GM18499 (cell line): ENCODE measurements around the gene CYP2U1.
"Not testable (repeated sequence)": the region's sequence is repeated elsewhere in the genome, so short reads cannot be mapped to it uniquely, and the experiment has no call there.

Experiments
- ATAC-seq: cut with Tn5 transposase; IDR thresholded peaks from one replicate; pipeline ENCODE4 v1.9.1; 2021; ENCODE audit warnings: moderate number of reproducible peaks; ENCODE audit not compliant: insufficient read depth, unreplicated experiment

CYP2U1 gene

DNA sequence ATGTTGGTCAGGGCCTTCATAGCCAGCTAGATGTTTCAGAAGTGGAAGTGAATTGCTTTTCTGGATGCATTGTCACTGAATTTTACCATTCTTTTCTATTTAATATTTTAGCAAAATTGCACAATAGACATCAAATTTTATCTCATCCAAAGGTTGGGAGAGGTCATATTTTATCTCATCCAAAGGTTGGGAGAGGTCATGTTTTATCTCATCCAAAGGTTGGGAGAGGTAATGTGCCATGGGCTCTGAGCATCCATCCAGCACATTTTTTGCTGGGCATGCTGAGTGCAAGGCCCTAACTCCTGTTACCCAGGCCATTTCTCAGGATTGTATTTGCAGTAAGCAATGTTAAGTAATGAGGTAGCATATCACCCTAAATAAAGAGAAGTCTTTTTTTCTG is 14.7 kb upstream of the CYP2U1 start:
- no peak for ATAC-seq

- no peak for ATAC-seq
These were observed 13.8 kb upstream of the CYP2U1 start for GRCh38 chr4:107917500-107917899.

- ATAC-seq: no peak
These were observed 8.6 kb upstream of the CYP2U1 start for GRCh38 chr4:107922486-107923473.

DNA sequence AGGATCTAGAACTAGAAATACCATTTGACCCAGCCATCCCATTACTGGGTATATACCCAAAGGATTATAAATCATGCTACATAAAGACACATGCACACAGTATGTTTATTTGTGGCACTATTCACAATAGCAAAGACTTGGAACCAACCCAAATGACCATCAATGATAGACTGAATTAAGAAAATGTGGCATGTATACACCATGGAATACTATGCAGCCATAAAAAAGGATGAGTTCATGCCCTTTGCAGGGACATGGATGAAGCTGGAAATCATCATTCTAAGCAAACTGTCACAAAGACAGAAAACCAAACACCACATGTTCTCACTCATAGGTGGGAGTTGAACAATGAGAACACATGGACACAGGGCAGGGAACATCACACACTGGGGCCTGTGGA is 5.6 kb upstream of the CYP2U1 start:
- ATAC-seq: not testable (repeated sequence)

GRCh38 chr4:107926875-107927274 is 4.5 kb upstream of the CYP2U1 start:
- not testable (repeated sequence) for ATAC-seq

DNA sequence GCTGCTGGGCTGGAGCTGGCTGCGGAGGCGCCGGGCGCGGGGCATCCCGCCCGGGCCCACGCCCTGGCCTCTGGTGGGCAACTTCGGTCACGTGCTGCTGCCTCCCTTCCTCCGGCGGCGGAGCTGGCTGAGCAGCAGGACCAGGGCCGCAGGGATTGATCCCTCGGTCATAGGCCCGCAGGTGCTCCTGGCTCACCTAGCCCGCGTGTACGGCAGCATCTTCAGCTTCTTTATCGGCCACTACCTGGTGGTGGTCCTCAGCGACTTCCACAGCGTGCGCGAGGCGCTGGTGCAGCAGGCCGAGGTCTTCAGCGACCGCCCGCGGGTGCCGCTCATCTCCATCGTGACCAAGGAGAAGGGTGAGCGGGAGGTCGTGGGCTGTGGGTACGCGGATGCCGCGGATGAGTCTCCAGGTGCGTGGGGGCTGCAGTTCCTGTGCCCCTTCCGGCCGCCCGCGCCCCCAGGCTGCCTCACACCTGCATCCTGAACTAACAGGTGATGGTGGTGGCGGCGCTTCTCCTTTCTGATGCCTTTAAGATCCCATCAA is 499 bp downstream of the CYP2U1 start:
- peak; percentile 18 for ATAC-seq

- no peak for ATAC-seq
These were observed 3.9 kb downstream of the CYP2U1 start for GRCh38 chr4:107935246-107935645.

- peak; percentile 49 for ATAC-seq
These were observed 5.7 kb downstream of the CYP2U1 start for GRCh38 chr4:107937040-107937439.

DNA sequence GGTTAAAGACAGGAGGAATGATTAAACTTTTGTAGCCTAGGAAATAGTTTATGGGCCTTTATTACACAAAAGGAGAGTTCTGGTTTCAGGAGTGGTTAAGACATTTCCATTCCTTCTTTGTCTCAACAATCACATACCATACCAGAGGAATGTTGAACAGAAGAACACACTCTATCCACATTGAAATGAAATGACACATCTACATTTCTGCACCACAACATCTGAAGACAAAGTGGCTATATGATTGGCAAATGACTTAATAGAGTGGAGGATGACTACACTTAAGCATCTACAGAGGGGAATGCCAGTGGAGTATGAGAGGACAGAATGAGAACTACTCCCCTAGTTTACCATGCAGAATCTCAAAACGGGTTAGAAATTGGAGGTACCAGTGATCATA is 8.0 kb downstream of the CYP2U1 start:
- no peak for ATAC-seq

- ATAC-seq: no peak
These were observed 14.5 kb downstream of the CYP2U1 start for GRCh38 chr4:107945809-107946208.

DNA sequence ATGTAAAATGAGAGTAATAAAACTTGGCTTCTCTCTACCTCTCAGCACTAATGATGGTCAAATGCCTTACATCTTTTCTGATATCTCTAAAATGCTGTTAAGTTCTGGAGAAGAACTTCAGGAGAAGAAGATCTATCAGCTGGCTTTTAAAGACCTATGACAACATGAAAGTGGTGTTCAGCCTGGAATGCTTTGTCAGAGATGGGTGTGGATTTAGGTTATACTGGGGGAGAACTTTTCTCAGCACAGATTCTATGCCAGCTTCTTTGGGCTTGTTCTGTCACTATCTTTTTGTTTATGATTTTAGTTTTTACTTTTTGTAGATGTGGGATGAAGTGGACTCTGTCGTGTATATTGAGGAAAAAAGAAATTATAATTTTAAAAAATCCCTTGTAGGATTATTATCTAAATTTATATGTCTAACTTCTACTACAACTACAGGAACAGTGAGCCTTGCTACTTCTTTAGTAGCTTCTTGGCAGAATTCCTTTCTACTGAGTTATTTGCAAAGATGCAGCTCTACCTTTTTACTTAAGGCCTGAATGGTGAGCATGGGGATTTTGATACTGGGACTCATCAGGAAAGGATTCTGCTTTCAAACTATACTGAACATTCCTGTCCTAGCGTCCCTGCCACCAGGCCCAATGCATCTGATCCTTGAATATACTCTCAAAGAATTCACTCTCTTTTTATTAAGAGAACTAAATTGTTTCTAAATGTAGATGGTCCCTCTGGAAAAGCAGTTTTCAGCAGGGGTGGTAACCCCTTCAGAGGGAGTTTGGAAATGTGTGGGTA is 19.6 kb downstream of the CYP2U1 start:
- no peak for ATAC-seq

GRCh38 chr4:107951551-107951950 is 20.2 kb downstream of the CYP2U1 start:
- no peak for ATAC-seq

DNA sequence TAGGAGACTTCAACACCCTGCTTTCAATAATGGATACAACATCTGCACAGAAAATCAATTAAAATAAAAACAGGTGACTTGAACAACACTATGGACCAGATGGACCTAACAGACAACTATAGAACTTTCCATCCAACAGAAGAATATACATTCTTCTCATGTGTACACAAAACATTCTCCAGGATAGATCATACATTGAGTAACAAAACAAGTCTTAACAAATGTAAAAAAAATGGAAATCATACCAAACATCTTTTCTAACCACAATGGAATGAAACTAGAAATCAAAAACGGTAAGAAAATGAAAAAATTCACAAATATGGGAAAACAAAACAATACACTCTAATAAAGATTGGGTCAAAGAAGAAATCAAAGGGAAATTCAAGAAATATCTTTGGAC is 24.7 kb downstream of the CYP2U1 start:
- no peak for ATAC-seq

- no peak for ATAC-seq
These were observed 35.6 kb downstream of the CYP2U1 start for GRCh38 chr4:107966903-107967302.

DNA sequence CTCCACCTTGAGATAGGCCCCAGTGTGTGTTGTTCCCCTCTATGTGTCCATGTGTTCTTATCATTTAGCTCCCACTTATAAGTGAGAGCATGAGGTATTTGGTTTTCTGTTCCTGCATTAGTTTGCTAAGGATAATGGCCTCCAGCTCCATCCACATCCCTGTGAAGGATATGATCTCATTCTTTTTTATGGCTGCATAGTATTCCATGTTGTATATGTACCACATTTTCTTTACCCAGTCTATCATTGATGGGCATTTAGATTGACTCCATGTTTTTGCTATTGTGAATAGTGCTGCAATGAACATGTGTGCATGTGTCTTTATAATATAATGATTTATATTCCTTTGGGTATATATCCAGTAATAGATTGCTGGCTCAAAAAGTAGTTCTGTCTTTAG is 36.2 kb downstream of the CYP2U1 start:
- ATAC-seq: not testable (repeated sequence)

GRCh38 chr4:107967921-107968320 is 36.6 kb downstream of the CYP2U1 start:
- not testable (repeated sequence) for ATAC-seq

DNA sequence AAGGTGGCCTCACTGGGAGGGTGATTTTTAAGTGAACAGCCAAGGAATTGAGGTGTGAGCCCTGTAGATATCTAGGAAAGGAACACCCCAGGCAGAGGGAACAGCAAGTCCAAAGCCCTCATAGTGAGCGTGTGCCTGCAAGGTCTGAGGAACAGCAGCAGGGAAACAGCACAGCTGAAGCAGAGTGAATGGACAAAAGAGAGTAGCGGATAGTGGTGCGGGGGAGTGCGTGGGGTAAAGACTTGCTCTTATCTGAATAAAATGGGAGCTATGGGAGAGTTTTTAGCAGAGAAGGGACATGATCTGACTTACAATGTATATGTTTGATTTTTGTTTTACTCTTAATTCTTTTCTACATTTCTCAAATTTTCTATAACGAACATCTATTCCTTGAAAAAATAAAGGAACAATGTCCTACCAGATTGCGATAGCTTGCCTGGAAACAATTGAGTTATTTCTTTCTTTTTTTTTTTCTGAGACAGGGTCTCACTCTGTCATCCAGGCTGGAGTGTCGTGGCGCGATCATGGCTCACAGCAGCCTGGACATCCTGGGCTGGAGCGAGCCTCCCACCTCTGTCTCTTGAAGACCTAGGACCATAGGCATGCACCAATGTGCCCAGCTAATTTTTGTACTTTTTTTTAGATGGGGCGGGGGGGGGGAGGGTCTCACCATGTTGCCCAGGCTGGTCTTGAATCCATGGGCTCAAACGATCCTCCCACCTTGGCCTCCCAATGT is 38.9 kb downstream of the CYP2U1 start:
- ATAC-seq: no peak

DNA sequence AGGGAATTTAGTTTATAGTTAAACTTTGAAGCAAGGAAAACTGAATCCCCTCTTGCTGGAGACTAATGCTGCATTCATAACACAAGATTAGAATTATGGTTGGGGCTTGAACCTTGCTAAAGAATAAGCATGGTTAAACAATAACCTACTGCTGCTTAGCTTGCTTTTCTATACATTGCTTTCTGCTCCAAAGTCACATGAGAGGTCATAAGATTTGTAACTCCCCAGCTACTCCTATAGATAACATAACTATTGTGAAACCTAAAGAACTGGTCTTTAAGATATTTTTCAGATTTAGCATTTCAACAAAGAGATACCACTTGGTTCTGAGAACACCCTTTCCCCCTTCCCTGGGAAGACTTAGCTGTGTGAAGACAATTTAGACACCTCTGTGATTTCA is 41.3 kb downstream of the CYP2U1 start:
- ATAC-seq: no peak

DNA sequence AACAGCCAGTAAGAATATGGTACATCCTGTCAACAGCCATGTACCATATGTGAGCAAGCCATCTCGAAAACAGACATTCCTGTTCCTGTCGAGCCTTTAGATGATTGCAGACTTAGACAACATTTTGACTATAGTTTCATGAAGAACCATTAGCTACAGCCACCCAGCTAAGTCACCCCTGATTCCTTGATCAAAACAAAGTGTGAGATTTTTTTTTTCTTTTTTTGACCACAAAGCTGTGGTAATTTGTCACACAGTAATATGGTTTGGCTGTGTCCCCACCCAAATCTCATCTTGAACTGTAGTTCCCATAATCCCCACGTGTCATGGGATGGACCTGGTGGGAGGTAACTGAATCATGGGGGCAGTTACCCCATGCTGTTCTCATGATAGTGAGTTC is 43.2 kb downstream of the CYP2U1 start:
- no peak for ATAC-seq

DNA sequence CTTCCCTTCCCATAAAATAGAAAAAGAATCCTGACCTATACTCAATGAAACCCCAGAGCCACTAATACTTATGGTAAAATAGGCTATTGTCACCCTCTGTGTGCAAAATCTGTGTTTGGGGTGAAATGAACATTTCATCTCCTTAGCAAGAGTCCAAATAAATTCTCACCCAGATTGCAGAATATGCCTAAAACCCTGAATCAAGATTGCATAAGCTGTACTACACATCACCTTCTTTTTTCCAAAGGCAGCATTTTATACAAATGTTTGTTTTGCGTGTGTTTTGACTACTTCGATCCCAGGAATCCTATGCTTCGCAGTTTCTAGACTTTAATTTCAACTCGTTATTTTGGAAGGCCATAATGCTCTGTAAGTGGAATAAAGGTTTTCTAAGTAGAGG is 46.1 kb downstream of the CYP2U1 start:
- no peak for ATAC-seq
